ENCODE measurements around the gene DYRK1A. TPM values are rescaled to one million over a fixed set of nuclear protein-coding genes. Genes with fewer than 3 reads are reported as not detected.
A peak's percentile ranks its signal among the peaks of the same experiment; 100 is the strongest.

DYRK1A gene
- polyA plus RNA-seq, 12 donors, result 53.7 to 71.2 (median 62.3) TPM; not detected in 1

DNA sequence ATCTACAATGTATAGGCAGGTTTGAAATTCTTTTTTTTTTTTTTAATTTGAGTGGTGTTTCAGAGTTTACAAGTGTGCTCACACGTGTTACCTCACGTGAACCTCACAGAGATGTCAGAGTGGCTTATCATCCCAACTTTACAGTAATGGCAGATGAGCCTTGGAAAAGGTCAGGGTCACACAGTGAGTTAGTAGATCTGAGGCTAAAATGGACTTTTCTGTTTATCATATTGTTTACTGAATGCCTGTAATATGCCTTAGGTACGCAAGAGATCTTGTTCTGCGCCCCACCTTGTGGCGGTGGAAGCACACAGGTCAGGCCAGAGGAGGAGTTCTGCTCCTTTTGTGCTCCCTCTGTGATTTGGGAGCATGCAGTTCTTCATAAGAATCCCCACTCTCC lies 80.0 kb downstream of the DYRK1A start:
- no peak for DNase-seq

DNA sequence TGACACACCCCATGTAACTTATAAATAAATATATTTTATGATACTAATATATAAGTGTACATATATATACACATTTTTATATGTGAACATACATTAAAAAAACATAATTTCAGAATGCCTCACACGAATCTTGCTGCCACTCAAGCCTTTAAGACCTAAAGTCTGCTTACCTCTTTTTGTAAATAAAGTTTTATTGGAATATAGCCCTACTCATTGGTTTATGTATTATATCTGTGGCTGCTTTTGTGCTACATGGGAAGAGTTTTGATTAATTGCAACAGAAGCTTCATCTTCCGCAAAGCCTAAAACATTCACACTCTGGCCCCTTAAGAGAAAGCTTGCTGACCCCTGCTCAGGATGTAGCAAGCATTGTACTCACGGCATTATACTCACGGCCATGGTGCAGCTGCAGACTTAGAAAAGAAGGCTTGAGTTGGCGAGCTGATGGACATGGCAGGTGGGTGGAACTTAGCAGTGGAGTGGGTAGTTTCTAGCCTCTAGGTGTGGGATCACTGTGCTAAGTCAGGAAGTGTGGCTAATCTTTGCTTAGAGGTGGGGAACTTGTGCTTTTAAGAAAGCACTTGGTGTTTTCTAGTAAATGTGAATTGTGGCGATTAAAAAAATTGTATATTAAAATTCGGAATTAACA lies 80.8 kb downstream of the DYRK1A start:
- no peak for DNase-seq

DNA sequence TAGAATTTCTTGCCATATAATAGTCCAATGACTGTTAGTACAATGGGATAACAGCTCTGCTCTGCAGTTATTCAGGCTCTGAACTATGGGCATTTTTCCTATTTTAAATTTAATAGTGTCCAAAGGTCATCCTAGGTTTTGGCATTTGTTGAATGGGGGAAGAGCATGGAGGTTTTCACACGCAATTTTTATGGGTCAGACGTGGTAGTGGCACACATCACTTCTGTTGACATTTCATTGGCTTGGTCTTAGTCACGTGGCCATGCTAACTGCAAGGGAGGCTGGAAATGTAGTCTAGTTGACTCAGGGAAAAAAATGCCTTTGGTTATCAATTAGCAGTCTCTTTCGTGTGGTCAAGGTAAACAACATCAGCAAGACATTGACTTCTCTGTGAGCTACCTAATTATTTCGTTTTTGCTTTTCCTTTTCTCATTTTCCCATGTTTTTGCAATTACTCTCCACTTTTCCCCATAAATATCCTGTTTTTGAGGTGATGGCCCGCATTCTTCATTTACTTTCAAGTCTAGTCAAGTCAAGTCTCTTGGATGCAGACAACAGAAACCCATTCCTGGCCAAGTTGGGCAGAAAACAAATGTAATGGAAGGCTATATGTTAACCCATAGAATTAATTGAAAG lies 82.8 kb downstream of the DYRK1A start:
- no peak for DNase-seq

DNA sequence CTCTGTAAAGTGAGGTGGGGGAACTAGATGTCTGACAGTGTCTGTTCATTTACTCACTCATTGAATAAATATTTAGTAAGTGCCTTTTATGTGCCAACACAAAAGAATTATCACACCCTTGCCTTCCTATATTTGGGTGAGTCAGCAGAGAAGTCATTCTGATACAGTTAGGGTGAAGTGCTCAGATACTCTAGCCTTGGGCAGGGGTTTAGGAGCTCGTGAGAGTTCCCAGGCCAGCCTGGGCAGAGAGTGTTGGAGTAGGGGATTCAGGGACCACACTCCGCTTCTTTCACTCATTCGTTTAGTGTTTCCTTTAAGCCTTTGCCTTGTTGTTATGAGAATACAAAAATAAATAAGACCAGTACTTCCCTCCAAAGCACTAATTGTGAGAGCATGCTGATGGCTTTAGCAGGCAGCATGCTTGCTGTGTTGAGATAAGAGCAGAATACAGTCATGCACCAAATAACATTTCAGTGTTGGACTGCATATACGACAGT lies 83.9 kb downstream of the DYRK1A start:
- DNase-seq, result no peak

DNA sequence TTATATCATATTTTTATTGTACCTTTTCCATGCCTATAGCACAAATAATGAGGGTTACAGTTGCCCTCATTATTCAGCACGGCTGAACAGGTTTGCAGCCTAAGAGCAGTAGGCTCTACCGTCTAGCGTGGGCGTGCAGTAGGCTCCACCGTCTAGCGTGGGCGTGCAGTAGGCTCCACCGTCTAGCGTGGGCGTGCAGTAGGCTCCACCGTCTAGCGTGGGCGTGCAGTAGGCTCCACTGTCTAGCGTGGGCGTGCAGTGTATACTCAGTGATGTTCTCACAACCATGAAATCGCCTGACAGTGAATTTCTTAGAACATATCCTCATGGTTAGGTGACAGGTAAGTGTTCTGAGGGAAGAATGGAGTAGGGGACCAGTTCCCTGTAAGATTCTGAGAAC lies 84.9 kb downstream of the DYRK1A start:
- DNase-seq, result no peak

DNA sequence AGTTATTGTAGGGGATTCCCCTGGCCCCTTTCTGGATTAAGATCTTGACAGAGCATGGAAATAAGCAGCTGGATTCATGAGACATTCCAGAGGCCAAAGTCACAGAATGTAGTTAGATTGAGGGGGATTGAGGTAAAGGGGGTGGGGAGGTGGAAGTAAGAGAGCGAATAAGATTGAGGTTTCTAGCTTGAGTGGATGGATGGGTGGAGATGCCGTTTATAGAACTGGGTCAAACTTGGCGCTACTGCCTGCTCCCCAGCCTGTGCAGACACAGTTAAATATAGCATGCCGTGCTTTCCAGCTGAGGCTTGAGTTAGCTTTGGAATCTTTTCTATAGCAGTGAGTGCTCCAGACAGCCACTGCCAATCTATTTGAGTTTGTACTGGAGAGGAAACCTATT lies 85.7 kb downstream of the DYRK1A start:
- DNase-seq, result peak; percentile 58

DNA sequence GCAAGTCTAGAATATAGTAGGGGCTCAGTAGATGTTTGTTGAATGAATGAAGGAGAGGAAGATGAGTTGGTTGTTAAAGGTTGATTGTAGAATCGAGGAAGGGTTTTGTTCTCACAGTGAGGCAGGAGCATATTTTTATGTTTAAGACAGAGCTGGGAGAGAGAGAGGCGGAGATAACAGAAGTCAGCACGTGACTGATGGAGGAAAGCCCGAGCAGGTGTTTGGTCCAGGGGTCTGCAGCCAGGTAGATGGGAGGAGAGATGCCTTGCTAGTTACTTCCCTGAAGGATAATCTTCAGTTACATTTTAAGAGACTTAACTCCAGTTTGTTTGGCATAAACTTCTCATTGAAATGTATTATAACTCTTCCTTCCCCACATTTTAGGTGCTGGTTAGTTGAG lies 86.8 kb downstream of the DYRK1A start:
- no peak for DNase-seq

DNA sequence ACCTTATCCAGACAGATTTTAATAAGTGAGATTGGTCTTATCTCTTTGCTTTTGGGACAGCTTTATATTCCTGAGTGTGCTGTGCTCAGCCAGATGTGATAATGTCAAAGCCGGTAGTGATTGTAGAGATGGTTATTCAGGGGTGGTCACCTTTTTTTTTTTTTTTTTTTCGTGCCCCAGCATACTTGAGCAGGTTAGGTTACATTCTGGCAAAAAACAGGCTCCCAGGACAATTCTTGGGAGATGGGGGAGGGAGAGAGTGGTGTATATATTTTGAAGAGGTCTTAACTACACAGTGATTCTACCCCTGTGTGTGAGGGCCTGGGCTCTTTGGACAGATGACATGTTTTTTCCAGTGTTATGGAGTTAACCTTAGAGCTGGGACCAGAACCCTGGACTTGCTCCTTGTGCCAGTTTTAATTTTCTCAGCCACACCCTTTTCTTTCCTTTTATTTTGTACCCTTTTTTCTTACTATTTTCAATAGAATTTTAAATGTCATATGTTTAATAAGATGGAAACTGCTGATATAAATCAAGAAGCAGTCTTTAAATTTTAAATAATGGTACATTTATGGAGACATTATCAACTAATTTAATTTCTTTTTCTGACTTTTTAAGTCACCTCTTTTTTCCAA lies 88.4 kb downstream of the DYRK1A start:
- DNase-seq, result no peak

DNA sequence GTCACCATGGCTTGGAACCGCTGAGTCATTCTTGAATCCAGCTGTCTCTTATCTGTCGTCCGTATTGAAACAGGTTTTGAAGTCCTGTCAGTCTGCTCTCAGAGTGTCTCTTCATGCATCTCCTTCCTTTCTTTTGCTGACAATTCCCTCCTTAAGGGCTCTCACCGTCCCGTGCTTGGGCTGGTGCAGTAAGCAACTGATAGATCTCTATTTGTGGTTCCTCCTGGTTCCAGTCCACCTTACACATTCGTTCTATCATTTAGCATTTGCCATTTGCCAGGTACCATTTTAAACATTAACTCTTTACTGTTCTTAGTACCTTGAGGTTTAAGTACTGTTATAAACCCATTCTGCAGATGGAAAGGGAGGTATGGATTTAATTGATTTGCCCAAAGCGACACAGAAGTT lies 88.9 kb downstream of the DYRK1A start:
- no peak for DNase-seq

DNA sequence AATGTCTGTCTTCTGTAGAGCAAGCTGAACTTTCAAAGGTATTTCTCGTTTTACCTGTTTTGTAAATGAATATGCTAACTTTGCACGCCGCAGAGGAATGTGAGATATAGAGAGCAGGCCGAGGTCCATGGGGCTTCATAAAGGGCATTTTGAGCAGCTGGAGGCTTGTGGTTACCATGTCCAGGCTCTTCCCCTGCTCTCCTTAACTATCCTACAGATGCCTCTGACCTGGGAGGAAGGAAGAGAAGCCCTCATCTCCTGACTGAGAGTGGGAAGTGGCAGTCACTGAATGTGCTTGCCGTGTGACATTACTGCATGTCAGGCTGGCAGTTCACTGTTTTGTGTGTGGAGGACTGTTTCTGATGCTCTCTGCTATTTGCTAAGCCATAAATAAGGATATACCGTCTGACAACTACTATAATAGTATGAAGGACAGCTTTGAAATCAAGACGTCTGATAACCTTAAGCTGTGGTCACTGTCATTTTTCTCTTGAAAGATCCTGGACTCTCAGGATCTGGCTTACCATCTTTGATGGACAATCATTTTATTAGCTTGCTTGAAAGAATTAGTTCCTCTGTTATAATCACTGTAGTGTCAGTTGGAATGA lies 92.2 kb downstream of the DYRK1A start:
- DNase-seq, result no peak

DNA sequence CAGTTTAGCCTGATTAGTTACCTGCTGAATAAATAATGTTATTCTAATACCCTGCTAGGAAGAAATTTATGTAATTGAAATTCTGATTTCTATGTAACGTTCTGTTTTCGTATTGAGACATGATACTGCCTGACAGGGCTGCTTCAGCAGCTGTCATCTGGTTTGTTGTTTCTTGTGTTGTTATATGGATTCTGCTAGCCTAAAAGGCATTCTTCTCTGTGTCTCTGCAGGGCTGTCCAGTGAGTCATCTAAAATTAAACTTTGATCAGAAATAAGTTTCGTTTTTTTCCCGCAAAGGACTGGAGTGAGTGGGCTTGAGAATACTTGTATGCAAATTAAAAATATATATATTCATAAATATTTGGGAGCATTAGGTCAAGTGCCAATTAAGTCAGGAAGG lies 93.0 kb downstream of the DYRK1A start:
- no peak for DNase-seq

DNA sequence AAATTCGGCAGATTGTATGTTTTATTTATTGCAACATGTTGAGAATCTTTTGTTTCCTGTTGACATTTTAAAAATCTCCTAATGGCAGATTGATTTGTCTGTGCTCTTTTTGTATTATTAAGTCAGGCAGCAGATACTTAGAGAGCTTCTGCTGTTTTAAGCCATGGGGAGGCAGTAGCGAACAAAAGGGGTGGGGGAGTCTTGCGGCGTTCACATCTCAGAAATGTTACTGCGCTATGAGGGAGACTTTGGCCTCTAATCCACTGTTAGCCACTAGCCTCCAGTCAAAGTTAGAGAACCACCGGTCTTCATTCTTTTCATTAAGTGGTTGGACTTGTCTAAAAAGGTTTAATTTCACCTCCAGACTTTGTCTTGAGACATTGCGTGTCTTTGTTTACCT lies 93.6 kb downstream of the DYRK1A start:
- DNase-seq, result no peak

DNA sequence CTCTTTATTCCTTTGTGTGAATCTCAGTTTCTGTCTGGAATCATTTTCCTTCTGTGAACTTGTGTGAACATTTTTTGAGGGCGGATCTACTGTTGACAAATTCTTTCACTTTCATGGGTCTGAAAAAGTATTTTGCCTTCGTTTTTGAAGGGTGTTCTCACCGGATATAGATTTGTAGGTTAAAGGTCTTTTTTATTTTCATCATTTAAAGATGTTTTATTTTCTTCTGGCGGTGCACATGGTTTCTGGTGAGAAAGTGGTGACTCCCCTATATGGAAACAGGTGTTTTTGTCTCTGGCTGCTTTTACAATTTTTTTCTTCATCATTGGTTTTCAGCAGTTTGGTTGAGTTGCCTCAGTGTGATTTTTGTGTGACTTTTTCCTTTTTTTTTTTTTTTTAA lies 94.9 kb downstream of the DYRK1A start:
- no peak for DNase-seq

DNA sequence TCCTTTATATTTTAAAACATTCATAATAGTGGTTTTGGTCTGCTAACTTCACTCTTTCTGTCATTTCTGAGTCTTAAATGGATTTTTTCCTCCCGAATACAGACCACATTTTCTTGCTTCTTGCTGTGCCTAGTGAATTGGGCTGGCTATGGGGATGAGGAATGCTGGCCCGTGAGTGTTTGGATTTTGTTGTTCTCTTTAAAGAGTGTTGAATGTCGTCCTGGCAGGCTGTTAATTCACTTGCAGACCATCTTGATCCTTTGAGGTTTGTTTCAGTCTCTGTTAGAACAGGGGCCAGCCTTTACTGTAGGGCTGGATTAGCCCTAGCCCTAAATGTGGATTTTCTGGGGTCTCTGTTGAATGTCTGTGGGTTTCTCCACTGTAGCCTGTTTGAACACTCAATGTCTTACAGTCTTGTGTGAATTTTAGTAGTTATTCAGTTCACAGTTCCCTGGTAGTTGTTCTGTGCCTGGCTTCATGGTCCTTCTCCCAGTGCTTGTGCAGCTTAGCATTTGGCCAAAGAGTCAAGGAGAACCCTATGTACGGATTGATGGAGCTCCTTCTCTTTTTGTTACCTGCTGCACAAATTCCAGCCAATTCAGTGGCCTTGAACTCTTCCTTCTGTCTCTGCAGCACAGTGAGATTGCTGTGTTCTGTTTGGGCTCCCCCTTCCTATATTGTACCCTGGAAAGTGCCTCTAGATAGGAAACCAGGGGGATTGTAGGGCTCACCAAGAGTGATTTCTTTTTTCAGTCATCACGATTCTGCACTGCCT lies 95.7 kb downstream of the DYRK1A start:
- DNase-seq, result no peak

DNA sequence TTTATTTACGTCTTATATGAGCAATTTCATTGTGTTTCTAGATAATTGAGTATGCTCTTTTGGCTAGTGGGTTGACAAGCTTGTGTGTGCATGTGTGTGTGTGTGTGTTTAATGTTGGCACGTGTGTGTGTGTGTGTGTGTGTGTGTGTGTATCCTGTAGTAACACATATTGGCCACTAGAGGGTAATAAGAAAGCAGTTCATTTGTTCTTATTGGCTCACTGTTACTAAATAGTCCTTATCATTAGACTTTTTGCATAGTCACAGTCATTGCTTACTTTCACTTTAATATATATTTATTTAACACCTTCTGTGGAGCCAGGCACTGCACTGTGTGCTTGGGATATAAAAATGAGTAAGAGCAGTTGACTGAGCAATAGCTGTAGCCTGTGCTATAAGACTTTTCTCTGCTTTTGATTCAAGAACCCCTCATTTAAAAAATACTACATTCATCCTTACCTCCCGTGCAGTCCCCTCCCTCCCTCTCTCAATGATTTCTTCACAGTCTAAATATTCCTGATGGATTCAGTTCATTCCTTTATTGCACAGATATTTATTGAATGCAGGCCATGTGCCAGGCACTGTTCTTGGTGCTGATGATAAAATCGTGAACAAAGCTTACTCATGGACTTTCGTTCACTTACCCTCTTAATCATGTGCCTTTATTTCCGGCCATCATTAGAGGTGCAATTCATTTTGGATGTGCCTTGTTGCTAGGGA lies 96.7 kb downstream of the DYRK1A start:
- no peak for DNase-seq

DNA sequence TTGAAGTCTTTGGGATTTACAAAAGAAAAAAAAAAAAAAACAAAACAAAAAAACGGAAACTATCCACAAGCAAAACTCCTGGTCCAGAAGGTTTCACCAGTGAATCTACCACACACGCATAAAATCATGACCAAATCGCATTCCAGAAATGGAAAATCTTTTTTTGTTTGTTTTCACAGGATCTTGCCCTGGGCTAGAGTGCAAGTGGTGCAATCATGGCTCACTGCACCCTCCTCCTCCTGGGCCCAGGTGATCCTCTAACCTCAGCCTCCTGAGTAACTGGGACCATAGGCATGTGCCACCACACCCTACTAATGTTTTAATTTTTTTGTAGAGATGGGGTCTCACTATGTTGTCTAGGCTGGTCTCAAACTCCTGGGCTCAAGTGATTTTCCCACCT lies 100.5 kb downstream of the DYRK1A start:
- no peak for DNase-seq

DNA sequence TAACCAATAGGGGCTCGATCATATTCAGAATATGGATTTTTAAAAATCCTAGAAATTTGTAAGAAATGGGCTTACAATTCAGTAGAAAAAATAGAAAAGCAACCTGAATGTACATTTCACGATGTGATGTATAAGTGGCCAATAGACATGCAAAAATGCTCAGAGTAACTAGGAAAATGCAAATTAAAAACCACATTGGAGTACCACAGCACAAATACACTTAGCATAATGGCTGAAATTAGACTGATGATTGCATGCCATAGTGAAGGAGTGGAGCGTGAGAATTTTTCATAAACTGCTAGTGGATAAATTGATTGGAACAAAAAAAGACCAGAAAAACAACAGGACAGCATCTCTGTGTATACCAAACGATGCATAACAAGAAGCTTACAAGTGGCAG lies 102.3 kb downstream of the DYRK1A start:
- no peak for DNase-seq

DNA sequence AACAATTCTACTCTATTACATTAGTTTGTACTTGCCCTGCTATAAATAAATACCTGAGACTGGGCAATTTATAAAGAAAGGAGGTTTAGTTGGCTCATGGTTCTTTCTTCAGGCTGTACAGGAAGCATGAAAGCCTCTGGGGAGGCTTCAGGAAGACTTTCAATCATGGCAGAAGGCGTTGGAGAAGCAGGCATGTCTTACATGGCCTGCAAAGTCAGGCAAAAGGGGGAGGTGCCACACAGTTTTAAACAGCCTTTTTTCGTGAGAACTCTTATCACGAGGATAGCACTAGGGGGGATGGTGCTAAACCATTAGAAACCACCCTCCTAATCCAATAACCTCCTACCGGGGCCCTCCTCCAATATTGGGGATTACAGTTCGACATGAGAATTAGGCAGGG lies 102.9 kb downstream of the DYRK1A start:
- no peak for DNase-seq

DNA sequence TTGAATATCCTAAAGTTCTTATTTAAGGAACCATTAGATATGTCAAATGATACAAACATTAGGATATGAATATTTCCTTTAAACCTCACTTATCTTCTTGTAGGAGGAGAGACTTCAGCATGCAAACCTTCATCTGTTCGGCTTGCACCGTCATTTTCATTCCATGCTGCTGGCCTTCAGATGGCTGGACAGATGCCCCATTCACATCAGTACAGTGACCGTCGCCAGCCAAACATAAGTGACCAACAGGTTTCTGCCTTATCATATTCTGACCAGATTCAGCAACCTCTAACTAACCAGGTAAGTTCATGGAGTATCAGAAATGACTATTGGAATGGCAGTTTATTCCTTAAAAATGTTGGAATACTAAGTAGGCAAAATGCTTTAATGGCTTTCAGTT lies 106.0 kb downstream of the DYRK1A start:
- no peak for DNase-seq

DNA sequence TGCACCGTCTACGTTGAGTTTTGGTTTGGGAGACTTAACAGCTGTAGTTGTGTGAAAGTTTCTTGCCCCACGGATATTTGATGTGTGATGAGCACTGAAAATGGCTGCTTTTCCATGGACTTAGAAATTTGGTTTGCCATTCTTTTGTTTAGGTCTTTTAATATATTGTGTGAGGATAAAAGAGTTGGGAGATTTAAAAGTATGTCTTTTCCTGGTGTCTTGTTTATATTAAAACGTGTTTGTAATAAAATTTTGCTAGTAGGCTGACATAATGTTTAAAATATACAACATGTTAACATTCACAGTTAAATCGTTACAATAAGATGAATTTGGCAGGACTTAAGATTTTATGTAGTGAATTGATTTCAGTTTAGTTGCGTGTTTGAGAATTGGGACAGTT lies 106.9 kb downstream of the DYRK1A start:
- no peak for DNase-seq

DNA sequence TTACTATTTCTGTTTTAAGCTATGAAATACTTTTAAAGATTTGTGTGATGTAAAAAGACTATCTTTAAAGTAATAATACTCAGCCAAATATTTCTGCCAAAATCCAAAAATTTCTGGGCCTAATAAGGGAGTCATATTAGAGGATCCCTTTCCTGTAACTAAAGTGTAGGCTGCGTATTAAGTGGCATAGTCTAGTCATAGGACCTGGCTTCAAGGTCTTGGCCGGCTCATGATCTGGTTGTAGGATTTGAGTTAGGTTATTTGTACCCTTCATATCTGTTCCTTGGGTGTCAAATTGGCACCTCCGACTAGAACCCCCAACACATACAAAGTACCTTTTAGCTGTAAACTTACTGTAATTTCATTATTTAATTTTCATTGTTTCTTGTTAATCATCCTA lies 107.8 kb downstream of the DYRK1A start:
- no peak for DNase-seq

Data from muscle of arm (tissue), 12 donors.